ENCODE results near the gene EFEMP1. TPM values are rescaled to one million over a fixed set of nuclear protein-coding genes. Genes with fewer than 3 reads are reported as not detected.

EFEMP1 gene
- total and polyA plus RNA-seq, 9 of the 15 experiments (the other 6 are each of a cell fraction or from before 2014, with no cell fraction given) = 0.05 to 6.2 (median 0.22) TPM

- no TSS peak for BruUV-seq (replicated peaks)
- WGBS (ENCODE audit: insufficient coverage, low coverage, missing lambda C conversion rate) = 19% methylated on average over 5 of the region's 5 CpGs
- Histone ChIP-seq H3K9ac (ENCODE audit: insufficient read depth in 1 of 2, low read depth in 2 of 2, low read length in 2 of 2) (no peak overlapping the region), H3K27me3 (ENCODE audit: control insufficient read depth in 2 of 2, insufficient read depth in 2 of 2, low read length in 2 of 2) (no peaks in the 10 kb centered on the region), H3K4me1 (replicated peaks in 1 of 2; ENCODE audit: control insufficient read depth in 2 of 2, insufficient read depth in 2 of 2, low read length in 2 of 2) (peaks cover 4 to 12% of the 10 kb centered on the region in 2 experiments; a peak in 3 of 5 replicates), H3K4me3 (no peak overlapping the region), H3K27ac (ENCODE audit: extremely low read depth, low read depth, low read length) (no peak overlapping the region), H2AFZ (ENCODE audit: low read depth, low read length) (no peak overlapping the region), H3K9me1 (ENCODE audit: control insufficient read depth, insufficient read depth, low read length) (no peaks in the 10 kb centered on the region), H3K79me2 (ENCODE audit: control insufficient read depth, insufficient read depth, low read length) (no peaks in the 10 kb centered on the region), H3K4me2 (ENCODE audit: insufficient read depth, low read length) (no peak overlapping the region), H4K20me1 (replicated peaks; ENCODE audit: control insufficient read depth, insufficient read depth, low read length) (no peaks in the 10 kb centered on the region), H3K9me3 (replicated peaks; ENCODE audit: control insufficient read depth, insufficient read depth, low read depth, low read length) (no peaks in the 10 kb centered on the region), H3K36me3 (ENCODE audit: control insufficient read depth, insufficient read depth, low read length) (no peaks in the 10 kb centered on the region)
- ChIA-PET CTCF (ENCODE audit: low intra/inter-chr PET ratio) (no interaction called here), POLR2A (no interaction called here)
- no peak for ATAC-seq
- no peak for FAIRE-seq
- DNase-seq (ENCODE audit: extremely low read depth in 1 of 4, low spot score in 3 of 4) = no peak
- TF ChIP-seq MEIS2 (IDR thresholded peaks at IDR 0.05; ENCODE audit: partially characterized antibody) = peak; percentile 62
- no peak for TF ChIP-seq RFX5 (IDR thresholded peaks at IDR 0.05; ENCODE audit: low read depth, low read length)
- TF ChIP-seq PKNOX1 (IDR thresholded peaks at IDR 0.05) = peak; percentile 74
- no peak for TF ChIP-seq CTCF (IDR thresholded peaks at IDR 0.05 in 2 of 3, conservative IDR thresholded peaks at IDR 0.05 in 1 of 3; ENCODE audit: insufficient read depth in 2 of 3, low read depth in 1 of 3, low read length in 3 of 3)
- TF ChIP-seq PBX2 (CRISPR knock-in tag; IDR thresholded peaks at IDR 0.05; ENCODE audit: low read depth) = no peak
- TF ChIP-seq PBX2 (tag; conservative IDR thresholded peaks at IDR 0.05; ENCODE audit: low read depth) = peak; percentile 79
- no peak for TF ChIP-seq CTCFL (IDR thresholded peaks at IDR 0.05; ENCODE audit: borderline replicate concordance, insufficient read depth, low read depth, low read length, poor library complexity, severe bottlenecking)
- in situ Hi-C loops (cut with MboI) (no loop called here), intact Hi-C loops (cut with micrococcal nuclease) (no loop called here)
Observed at GRCh38 chr2:55898386-55899040, 25.1 kb downstream of the EFEMP1 start.

Data from K562 (cell line).